H1 (cell line): ENCODE measurements around the gene SLC6A3. TPM values are rescaled to one million over a fixed set of nuclear protein-coding genes. Genes with fewer than 3 reads are reported as not detected.

ENCODE experiments used
- CTCF ChIA-PET: fragments of 300-600 bp; sonication (Branson Sonifier 250); formaldehyde crosslinking; loops from one replicate; lab custom pipeline; 2021; ENCODE audit not compliant: partially characterized antibody; lab: Charles Lee
- POLR2A ChIA-PET: fragments of 300-600 bp; sonication (Branson Sonifier 250); formaldehyde crosslinking; loops from one replicate; lab custom pipeline; 2021; ENCODE audit warnings: inconsistent platforms; ENCODE audit not compliant: partially characterized antibody; lab: Charles Lee
- DNase-seq, 2 experiments: peaks; one replicate each; pipeline versions ENCODE4 v3.0.0 to v3.0.0-alpha.2; 2010 to 2022; ENCODE audit warnings: low spot score in 2 of 2, low read depth in 1 of 2, mixed read lengths in 1 of 2
- FAIRE-seq: peaks from 2 replicates; lab custom pipeline; 2011; peaks lifted over from hg19 to GRCh38; lab: Jason Lieb, UNC
- H2AFZ ChIP-seq: 2 replicates; pipeline ENCODE4 v1.8.1; 2012; ENCODE audit warnings: low read length, inconsistent platforms
- H2AK5ac ChIP-seq: 2 replicates; pipeline ENCODE4 v1.6.1; 2013; ENCODE audit warnings: low read depth, low read length
- H2BK120ac ChIP-seq: replicated peaks from 2 replicates; pipeline ENCODE3; 2013; ENCODE audit warnings: low read depth, low read length, inconsistent platforms
- H2BK12ac ChIP-seq: 2 replicates; pipeline ENCODE4 v1.6.1; 2013; ENCODE audit warnings: low read depth, low read length
- H2BK15ac ChIP-seq: 2 replicates; pipeline ENCODE4 v1.6.1; 2013; ENCODE audit warnings: low read length
- H2BK20ac ChIP-seq: 2 replicates; pipeline ENCODE4 v1.6.1; 2013; ENCODE audit warnings: low read length
- H2BK5ac ChIP-seq: 2 replicates; pipeline ENCODE4 v1.6.1; 2013; ENCODE audit warnings: low read depth, low read length
- H3K14ac ChIP-seq: 2 replicates; pipeline ENCODE4 v1.6.1; 2013; ENCODE audit warnings: inconsistent platforms; ENCODE audit not compliant: insufficient read length
- H3K18ac ChIP-seq: 2 replicates; pipeline ENCODE4 v1.6.1; 2013; ENCODE audit warnings: low read length; ENCODE audit errors: extremely low read depth
- H3K23ac ChIP-seq: 2 replicates; pipeline ENCODE4 v1.6.1; 2013; ENCODE audit warnings: inconsistent platforms; ENCODE audit not compliant: insufficient read length
- H3K23me2 ChIP-seq: 2 replicates; pipeline ENCODE4 v1.6.1; 2013; ENCODE audit warnings: low read depth, low read length
- H3K27ac ChIP-seq: 2 replicates; pipeline ENCODE4 v1.6.1; 2011; ENCODE audit warnings: low read depth, low read length, inconsistent platforms
- H3K27me3 ChIP-seq, 4 experiments: replicated peaks in 1 of 4; 1 replicate in 1 of 4; 2 replicates in 3 of 4; pipeline versions ENCODE4 v1.6.1 to v1.8.1; 2011 to 2013; ENCODE audit warnings: low read length in 3 of 4, mild to moderate bottlenecking in 3 of 4, inconsistent platforms in 2 of 4, mixed read lengths in 2 of 4, moderate library complexity in 1 of 4; ENCODE audit not compliant: control insufficient read depth in 3 of 4, insufficient read depth in 3 of 4; ENCODE audit errors: extremely low read depth in 1 of 4
- H3K36me3 ChIP-seq, 4 experiments: 2 replicates each; pipeline versions ENCODE4 v1.6.1 to v1.8.1; 2011 to 2013; ENCODE audit warnings: mild to moderate bottlenecking in 4 of 4, low read length in 3 of 4, moderate library complexity in 2 of 4, control low read depth in 1 of 4, inconsistent platforms in 1 of 4; ENCODE audit not compliant: insufficient read depth in 4 of 4, control insufficient read depth in 2 of 4
- H3K4ac ChIP-seq: replicated peaks from 2 replicates; pipeline ENCODE3; 2013; ENCODE audit warnings: low read length, low read depth, mixed read lengths, inconsistent platforms; ENCODE audit not compliant: insufficient read length
- H3K4me1 ChIP-seq, 4 experiments: replicated peaks in 1 of 4; 1 replicate in 1 of 4; 2 replicates in 3 of 4; pipeline versions ENCODE4 v1.6.1 to v1.8.1; 2011 to 2013; ENCODE audit warnings: low read length in 3 of 4, inconsistent platforms in 2 of 4, mixed read lengths in 1 of 4; ENCODE audit not compliant: insufficient read depth in 4 of 4, control insufficient read depth in 3 of 4
- H3K4me2 ChIP-seq, 2 experiments: 2 replicates each; pipeline versions ENCODE4 v1.6.1 to v1.8.1; 2011 to 2013; ENCODE audit warnings: low read depth in 2 of 2, low read length in 2 of 2, control low read depth in 1 of 2, inconsistent platforms in 1 of 2, mild to moderate bottlenecking in 1 of 2; ENCODE audit not compliant: insufficient read depth in 1 of 2
- H3K4me3 ChIP-seq, 4 experiments: fragments of 200-600, 300-600 bp in 1 of 4; sonication (generic), shearing (Covaris generic), sonication (Bioruptor Twin) in 1 of 4; 2 replicates each; pipeline versions ENCODE4 v1.5.1 to v1.8.1; 2011 to 2016; ENCODE audit warnings: low read length in 4 of 4, low read depth in 3 of 4, control low read depth in 2 of 4, inconsistent platforms in 2 of 4, mild to moderate bottlenecking in 2 of 4, mixed read lengths in 1 of 4, moderate library complexity in 1 of 4; ENCODE audit not compliant: insufficient read depth in 2 of 4; ENCODE audit errors: extremely low read depth in 1 of 4
- H3K56ac ChIP-seq: replicated peaks from 2 replicates; pipeline ENCODE3; 2013; ENCODE audit warnings: low read depth, mild to moderate bottlenecking, mixed read lengths, low read length, inconsistent platforms; ENCODE audit not compliant: insufficient read length
- H3K79me1 ChIP-seq: 2 replicates; pipeline ENCODE4 v1.6.1; 2013; ENCODE audit warnings: low read depth, low read length, control low read depth
- H3K79me2 ChIP-seq, 2 experiments: 2 replicates each; pipeline versions ENCODE4 v1.6.1 to v1.8.1; 2012 to 2013; ENCODE audit warnings: low read length in 2 of 2, mild to moderate bottlenecking in 2 of 2, inconsistent platforms in 1 of 2; ENCODE audit not compliant: insufficient read depth in 2 of 2, control insufficient read depth in 1 of 2
- H3K9ac ChIP-seq, 4 experiments: replicated peaks in 1 of 4; 1 replicate in 1 of 4; 2 replicates in 3 of 4; pipeline versions ENCODE4 v1.6.1 to v1.8.1; 2011 to 2013; ENCODE audit warnings: low read depth in 3 of 4, low read length in 3 of 4, control low read depth in 2 of 4, mild to moderate bottlenecking in 2 of 4, moderate library complexity in 2 of 4, inconsistent platforms in 1 of 4; ENCODE audit errors: extremely low read depth in 1 of 4
- H3K9me3 ChIP-seq, 2 experiments: 2 replicates each; pipeline versions ENCODE4 v1.6.1 to v1.8.1; 2012 to 2013; ENCODE audit warnings: mild to moderate bottlenecking in 2 of 2, moderate library complexity in 2 of 2, control low read depth in 1 of 2, inconsistent platforms in 1 of 2, low read depth in 1 of 2, low read length in 1 of 2, mixed read lengths in 1 of 2; ENCODE audit not compliant: insufficient read depth in 2 of 2
- H4K20me1 ChIP-seq, 2 experiments: replicated peaks in 1 of 2; 2 replicates each; pipeline versions ENCODE3 to v1.8.1; 2011 to 2013; ENCODE audit warnings: inconsistent platforms in 2 of 2, low read length in 2 of 2, mild to moderate bottlenecking in 1 of 2; ENCODE audit not compliant: insufficient read depth in 2 of 2, control insufficient read depth in 1 of 2
- H4K5ac ChIP-seq: 2 replicates; pipeline ENCODE4 v1.6.1; 2013; ENCODE audit warnings: low read length, low read depth, mixed read lengths, inconsistent platforms; ENCODE audit not compliant: insufficient read length
- H4K8ac ChIP-seq: 2 replicates; pipeline ENCODE4 v1.8.0; 2013; ENCODE audit warnings: mild to moderate bottlenecking, moderate library complexity, low read length, inconsistent platforms; ENCODE audit not compliant: insufficient read depth; ENCODE audit errors: extremely low read depth
- H4K91ac ChIP-seq: replicated peaks from 2 replicates; pipeline ENCODE3; 2013; ENCODE audit warnings: low read length, mixed read lengths, inconsistent platforms; ENCODE audit not compliant: insufficient read length
- KDM5A ChIP-seq: fragments of 200-600 bp; IDR thresholded peaks from 2 replicates; pipeline ENCODE4 v1.7.1; 2012; ENCODE audit warnings: mild to moderate bottlenecking, low read length, inconsistent platforms, mixed read lengths
- RNF2 ChIP-seq: fragments of 200-900, 300-1000 bp; sonication (generic); IDR thresholded peaks from 2 replicates; pipeline ENCODE4 v1.7.1; 2016; ENCODE audit warnings: borderline replicate concordance, low read depth, mild to moderate bottlenecking, antibody characterized with exemption, low read length; ENCODE audit not compliant: poor library complexity, severe bottlenecking; ENCODE audit errors: missing control alignments
- SIN3A ChIP-seq, 2 experiments: IDR thresholded peaks in 1 of 2; conservative IDR thresholded peaks in 1 of 2; 2 replicates each; pipeline ENCODE4 v1.6.1; 2011 to 2012; ENCODE audit warnings: low read length in 2 of 2, improper control_type of control experiment in 1 of 2, low read depth in 1 of 2, mild to moderate bottlenecking in 1 of 2
- WGBS, 2 experiments: shearing (Covaris generic) in 1 of 2; methylation state at CpG; one replicate each; pipeline versions ENCODE4 v1.1.6 to v1.1.7; 2013 to 2015; ENCODE audit warnings: low lambda C conversion rate in 2 of 2, mixed read lengths in 2 of 2, inconsistent platforms in 1 of 2, low coverage in 1 of 2, missing lambda C conversion rate in 1 of 2; ENCODE audit not compliant: insufficient replicate concordance in 2 of 2, insufficient coverage in 1 of 2, insufficient read length in 1 of 2; ENCODE audit errors: extremely low coverage in 1 of 2, missing lambda C conversion rate in 1 of 2; 5-methylcytosine and 5-hydroxymethylcytosine counted together
- polyA plus RNA-seq, 7 experiments: library from polyadenylated mRNA; depleted of rRNA in 3 of 7; stranded (reverse) in 5 of 7; unstranded in 2 of 7; fragments of >200 nt in 5 of 7; fragments of 200-250 nt in 2 of 7; gene quantifications; 1 replicate in 5 of 7; 2 replicates in 1 of 7; 4 replicates in 1 of 7; pipeline versions ENCODE4 v1.2.1 to v1.2.3, GENCODE V29; 2011 to 2013; ENCODE audit warnings: missing spikeins in 2 of 7, mixed read lengths in 2 of 7
- total RNA-seq: library from RNA; stranded (reverse); fragmentation: NEBNext Ultra II Directional; extraction: Animal tissue kit (Norgen Biotek cat#: 25700); gene quantifications from 2 replicates; pipeline ENCODE4 v1.2.1, GENCODE V29; 2021

Gene SLC6A3
- total and polyA plus RNA-seq, 2 of the 8 experiments (the other 6 are each of a cell fraction or from before 2014, with no cell fraction given), result 0.48 to 0.91 TPM

- peaks cover 9 to 40% (median 30%) of the 10 kb centered on the region in 4 experiments for H3K27me3 ChIP-seq
- H4K8ac ChIP-seq, result no peak overlapping the region
- FAIRE-seq (no peak), DNase-seq (no peak)
- H2BK12ac ChIP-seq, result no peak overlapping the region
- H2BK5ac ChIP-seq, result no peak overlapping the region
- no peak overlapping the region for H3K23ac ChIP-seq
- no peak overlapping the region for H2BK15ac ChIP-seq
- peak overlapping the region; percentile 13 for H3K56ac ChIP-seq
- H2BK120ac ChIP-seq, result no peak overlapping the region
- no peak overlapping the region for H3K18ac ChIP-seq
- H3K14ac ChIP-seq, result no peak overlapping the region
- no peak overlapping the region for H2AK5ac ChIP-seq
- H4K5ac ChIP-seq, result no peak overlapping the region
- H3K4me1 ChIP-seq, result peaks cover 0 to 11% (median 6%) of the 10 kb centered on the region in 4 experiments; a peak in 5 of 7 replicates
- no peaks in the 10 kb centered on the region for H3K79me2 ChIP-seq
- no peak overlapping the region for H3K27ac ChIP-seq
- no peak overlapping the region for H4K91ac ChIP-seq
- no peak overlapping the region for H3K4me2 ChIP-seq
- H2AFZ ChIP-seq, result no peak overlapping the region
- H3K9ac ChIP-seq, result no peak overlapping the region
- H3K4me3 ChIP-seq, result no peak overlapping the region
- ChIA-PET POLR2A (no interaction called here), CTCF (no interaction called here)
- peak overlapping the region; percentile 43; the same call in 1 of the 2 replicates for H2BK20ac ChIP-seq
- WGBS, 2 experiments, result 80 to 100% methylated on average over 3 to 4 of the region's 4 CpGs
- H4K20me1 ChIP-seq, result peaks cover 5 to 7% of the 10 kb centered on the region in 2 experiments
- H3K9me3 ChIP-seq, result no peaks in the 10 kb centered on the region
- H3K4ac ChIP-seq, result no peak overlapping the region
- no peaks in the 10 kb centered on the region for H3K36me3 ChIP-seq
- TF ChIP-seq RNF2, result no peak
- no peak for TF ChIP-seq SIN3A (conservative IDR thresholded peaks at IDR 0.05 in 1 of 2, IDR thresholded peaks at IDR 0.05 in 1 of 2; ENCODE audit: low read depth in 1 of 2, low read length in 2 of 2)
- TF ChIP-seq KDM5A, result no peak
- H3K23me2 ChIP-seq, result peaks cover 18% of the 10 kb centered on the region; the same call in 1 of the 2 replicates
- H3K79me1 ChIP-seq, result no peaks in the 10 kb centered on the region
These were observed 56.8 kb downstream of the SLC6A3 start for GRCh38 chr5:1388383-1388967.
